ENCODE measurements around the gene LGMN. TPM values are rescaled to one million over a fixed set of nuclear protein-coding genes. Genes with fewer than 3 reads are reported as not detected.

The LGMN gene
- polyA plus RNA-seq, 3 donors, result 1.7 to 3.3 (median 2.9) TPM

DNA sequence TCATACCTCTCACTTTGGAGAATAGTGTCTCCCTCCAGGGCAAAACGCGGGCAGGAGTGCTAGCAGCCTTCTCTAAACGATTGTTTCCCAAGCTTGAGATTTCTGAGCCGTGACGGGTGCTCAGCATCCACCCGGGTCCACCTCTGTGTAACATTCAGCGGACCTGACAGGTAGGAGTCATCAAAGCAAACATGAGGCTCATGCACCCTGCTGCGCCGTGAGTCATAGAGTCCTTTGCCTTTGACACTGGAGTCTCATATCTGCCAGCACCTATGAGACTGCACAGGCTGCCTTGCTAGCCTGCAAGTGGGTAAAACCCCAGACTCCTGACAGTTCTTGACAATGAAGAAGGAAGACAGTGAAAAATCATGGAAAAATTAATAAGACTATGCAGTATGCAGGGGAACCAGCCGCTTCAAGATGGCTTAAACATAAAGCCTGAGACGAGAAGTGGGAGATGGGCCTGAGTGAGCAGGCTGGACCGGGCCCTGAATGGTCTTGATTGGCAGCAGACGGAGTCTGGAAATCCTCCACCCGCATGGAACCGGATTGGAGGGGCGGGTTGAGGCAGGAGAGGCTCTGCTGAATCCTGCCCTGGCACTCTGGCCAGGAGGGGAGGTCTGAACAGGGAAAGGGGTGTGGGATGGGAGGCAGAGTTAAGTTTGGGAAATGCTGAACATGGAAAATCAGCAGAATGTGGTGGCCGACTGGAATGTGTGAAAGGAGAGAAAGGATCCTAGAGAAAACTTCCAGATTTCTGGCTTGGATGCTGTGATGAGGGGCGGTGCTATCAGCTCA lies 54.2 kb downstream of the LGMN start:
- TF ChIP-seq, protein P1, sequence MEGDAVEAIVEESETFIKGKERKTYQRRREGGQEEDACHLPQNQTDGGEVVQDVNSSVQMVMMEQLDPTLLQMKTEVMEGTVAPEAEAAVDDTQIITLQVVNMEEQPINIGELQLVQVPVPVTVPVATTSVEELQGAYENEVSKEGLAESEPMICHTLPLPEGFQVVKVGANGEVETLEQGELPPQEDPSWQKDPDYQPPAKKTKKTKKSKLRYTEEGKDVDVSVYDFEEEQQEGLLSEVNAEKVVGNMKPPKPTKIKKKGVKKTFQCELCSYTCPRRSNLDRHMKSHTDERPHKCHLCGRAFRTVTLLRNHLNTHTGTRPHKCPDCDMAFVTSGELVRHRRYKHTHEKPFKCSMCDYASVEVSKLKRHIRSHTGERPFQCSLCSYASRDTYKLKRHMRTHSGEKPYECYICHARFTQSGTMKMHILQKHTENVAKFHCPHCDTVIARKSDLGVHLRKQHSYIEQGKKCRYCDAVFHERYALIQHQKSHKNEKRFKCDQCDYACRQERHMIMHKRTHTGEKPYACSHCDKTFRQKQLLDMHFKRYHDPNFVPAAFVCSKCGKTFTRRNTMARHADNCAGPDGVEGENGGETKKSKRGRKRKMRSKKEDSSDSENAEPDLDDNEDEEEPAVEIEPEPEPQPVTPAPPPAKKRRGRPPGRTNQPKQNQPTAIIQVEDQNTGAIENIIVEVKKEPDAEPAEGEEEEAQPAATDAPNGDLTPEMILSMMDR (IDR thresholded peaks at IDR 0.05), result no peak
- H3K27ac Mint-ChIP-seq, result peak overlapping the region in 1 of 7 donors; percentile 26

DNA sequence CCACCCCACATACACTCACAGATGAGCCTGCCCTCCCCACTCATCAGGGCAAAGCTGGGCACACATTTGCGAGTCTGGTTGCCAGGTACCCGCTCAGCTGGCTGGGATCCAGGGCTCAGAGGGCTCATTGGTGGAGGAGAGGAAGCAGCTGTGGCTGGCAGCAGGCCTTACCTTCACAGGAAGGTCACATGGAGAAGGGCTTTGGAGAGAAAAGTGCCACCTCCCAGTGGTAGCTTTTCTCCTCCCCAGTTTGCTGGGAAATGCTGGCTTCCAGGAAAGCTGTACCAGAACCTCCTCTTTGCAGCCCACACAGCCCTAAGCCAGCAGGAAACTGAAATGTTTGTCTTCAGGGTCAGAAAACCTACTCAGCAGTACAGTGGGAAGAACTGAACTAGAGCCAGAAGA lies 55.6 kb downstream of the LGMN start:
- Histone ChIP-seq H3K4me1 (ENCODE audit: control insufficient read depth in 1 of 2, insufficient read depth in 2 of 2, low read length in 2 of 2) (peaks cover 9 to 10% of the 10 kb centered on the region in 2 donors), H3K27me3 (ENCODE audit: control insufficient read depth in 2 of 2, insufficient read depth in 2 of 2, low read length in 2 of 2) (no peaks in the 10 kb centered on the region), H3K9ac (ENCODE audit: insufficient read depth, low read length, poor library complexity, severe bottlenecking) (no peak overlapping the region), H2AFZ (ENCODE audit: insufficient read depth, low read depth, low read length, poor library complexity, severe bottlenecking) (no peak overlapping the region), H3K4me2 (replicated peaks; ENCODE audit: extremely low read depth, low read length, poor library complexity, severe bottlenecking) (no peak overlapping the region), H3K9me3 (replicated peaks in 1 of 2; ENCODE audit: control insufficient read depth in 1 of 2, insufficient read depth in 1 of 2, low read length in 2 of 2) (no peaks in the 10 kb centered on the region), H3K4me3 (replicated peaks in 1 of 3; ENCODE audit: low read depth in 2 of 3, low read length in 3 of 3) (no peak overlapping the region), H4K20me1 (ENCODE audit: insufficient read depth, low read length) (peaks cover 70% of the 10 kb centered on the region), H3K27ac (ENCODE audit: low read depth in 1 of 2, low read length in 2 of 2) (no peak overlapping the region), H3K36me3 (replicated peaks in 1 of 2; ENCODE audit: control insufficient read depth in 1 of 2, insufficient read depth in 2 of 2, low read length in 2 of 2) (peaks cover 22 to 34% of the 10 kb centered on the region in 2 donors), H3K79me2 (ENCODE audit: insufficient read depth, low read length) (no peaks in the 10 kb centered on the region)
- H3K9me3 Mint-ChIP-seq, result peaks cover 0 to 3% (median 0%) of the 10 kb centered on the region in 7 donors
- DNase-seq, result no peak
- H3K27ac Mint-ChIP-seq, result peak overlapping the region in 2 of 7 donors; percentile 54 to 73
- intact Hi-C loops (cut with micrococcal nuclease), result no loop called here
- peaks cover 20 to 29% of the 10 kb centered on the region in 2 donors for H3K36me3 Mint-ChIP-seq
- TF ChIP-seq, protein P1 (IDR thresholded peaks at IDR 0.05), result no peak
- no peak overlapping the region for H3K4me3 Mint-ChIP-seq
- H3K27me3 Mint-ChIP-seq (ENCODE audit: low read depth in 3 of 3), result peaks cover 1 to 7% (median 3%) of the 10 kb centered on the region in 3 donors
- WGBS (ENCODE audit: insufficient coverage), result no CpG with 5 or more reads among the region's 2 CpGs
- peaks cover 35% of the 10 kb centered on the region for H3K4me1 Mint-ChIP-seq

More for the DNA sequence above, 54.2 kb downstream of the LGMN start:
- peaks cover 10 to 20% of the 10 kb centered on the region in 2 donors for H3K36me3 ChIP-seq (replicated peaks in 1 of 2; ENCODE audit: control insufficient read depth in 1 of 2, insufficient read depth in 2 of 2, low read length in 2 of 2)
- intact Hi-C loops (cut with micrococcal nuclease), result no loop called here
- H3K4me3 ChIP-seq (replicated peaks in 1 of 3; ENCODE audit: low read depth in 2 of 3, low read length in 3 of 3), result no peak overlapping the region
- peaks cover 11 to 18% of the 10 kb centered on the region in 2 donors for H3K36me3 Mint-ChIP-seq
- H3K9me3 ChIP-seq (replicated peaks in 1 of 2; ENCODE audit: control insufficient read depth in 1 of 2, insufficient read depth in 1 of 2, low read length in 2 of 2), result no peaks in the 10 kb centered on the region
- no peak for DNase-seq
- no peak overlapping the region for H2AFZ ChIP-seq (ENCODE audit: insufficient read depth, low read depth, low read length, poor library complexity, severe bottlenecking)
- peaks cover 35% of the 10 kb centered on the region for H3K4me1 Mint-ChIP-seq
- no peak overlapping the region for H3K27ac ChIP-seq (ENCODE audit: low read depth in 1 of 2, low read length in 2 of 2)
- H4K20me1 ChIP-seq (ENCODE audit: insufficient read depth, low read length), result peaks cover 56% of the 10 kb centered on the region
- no peak overlapping the region for H3K4me2 ChIP-seq (replicated peaks; ENCODE audit: extremely low read depth, low read length, poor library complexity, severe bottlenecking)
- H3K4me1 ChIP-seq (ENCODE audit: control insufficient read depth in 1 of 2, insufficient read depth in 2 of 2, low read length in 2 of 2), result peaks cover 9 to 10% of the 10 kb centered on the region in 2 donors
- no peaks in the 10 kb centered on the region for H3K79me2 ChIP-seq (ENCODE audit: insufficient read depth, low read length)
- H3K27me3 ChIP-seq (ENCODE audit: control insufficient read depth in 2 of 2, insufficient read depth in 2 of 2, low read length in 2 of 2), result no peaks in the 10 kb centered on the region
- peaks cover 0 to 3% (median 0%) of the 10 kb centered on the region in 7 donors for H3K9me3 Mint-ChIP-seq
- H3K9ac ChIP-seq (ENCODE audit: insufficient read depth, low read length, poor library complexity, severe bottlenecking), result no peak overlapping the region
- peak overlapping the region; percentile 17 to 42 for H3K4me3 Mint-ChIP-seq
- H3K27me3 Mint-ChIP-seq (ENCODE audit: low read depth in 3 of 3), result peaks cover 1 to 7% (median 3%) of the 10 kb centered on the region in 3 donors
- 95% methylated on average over 17 of the region's 18 CpGs for WGBS (ENCODE audit: insufficient coverage)
